ENCODE results near the gene BRI3.

Gene BRI3

GRCh38 chr7:98341106-98341505 lies 59.6 kb downstream of the BRI3 start:
- ATAC-seq (ENCODE audit: insufficient read depth, low read depth) = no peak
- Histone ChIP-seq H3K79me2 (ENCODE audit: insufficient read depth, low read length) (no peaks in the 10 kb centered on the region), H3K9ac (ENCODE audit: low read depth, low read length) (no peak overlapping the region), H3K9me3 (ENCODE audit: insufficient read depth, low read length, severe bottlenecking) (no peaks in the 10 kb centered on the region), H3K27ac (ENCODE audit: low read length) (no peak overlapping the region), H4K20me1 (ENCODE audit: insufficient read depth, low read length) (no peaks in the 10 kb centered on the region), H3K27me3 (ENCODE audit: insufficient read depth, low read length, poor library complexity) (no peaks in the 10 kb centered on the region), H2AFZ (ENCODE audit: low read depth, low read length) (no peak overlapping the region), H3K4me1 (ENCODE audit: insufficient read depth, low read length) (no peaks in the 10 kb centered on the region), H3K36me3 (ENCODE audit: insufficient read depth, low read length) (no peaks in the 10 kb centered on the region), H3K4me2 (ENCODE audit: insufficient read depth, low read length) (no peak overlapping the region), H3K4me3 (ENCODE audit: low read depth in 1 of 2, low read length in 2 of 2) (no peak overlapping the region)
- DNase-seq = no peak
- TF ChIP-seq CTCF (IDR thresholded peaks at IDR 0.05; ENCODE audit: borderline replicate concordance, extremely low read depth, low read length, poor library complexity, severe bottlenecking) (no peak), EZH2 (IDR thresholded peaks at IDR 0.05; ENCODE audit: borderline replicate concordance, low read depth, low read length, severe bottlenecking) (no peak)
